ENCODE data around the gene OSBPL5.

The OSBPL5 gene

DNA sequence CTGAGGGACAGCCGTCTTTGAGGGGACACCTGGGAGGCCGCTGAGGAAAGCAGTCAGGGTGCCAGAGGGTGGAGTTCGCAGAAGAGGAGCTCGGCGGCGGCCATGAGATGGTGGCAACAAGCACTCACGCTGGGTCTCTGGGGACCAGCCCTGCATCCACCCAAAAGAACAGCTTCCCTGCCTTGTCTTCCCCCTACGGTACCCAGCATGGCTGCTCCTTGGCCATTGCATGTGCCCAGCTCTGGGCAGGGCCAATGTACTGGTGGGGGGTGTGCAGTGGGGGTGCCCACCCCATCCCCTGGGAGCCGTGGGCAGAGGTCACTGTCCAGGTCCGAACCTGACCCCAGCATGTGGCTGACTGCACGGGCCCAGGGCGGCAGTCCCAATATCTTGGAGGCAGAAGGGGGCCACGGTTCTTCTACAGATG is 42.3 kb downstream of the OSBPL5 start:
- no peak overlapping the region for H3K4me2 ChIP-seq (ENCODE audit: low read length)
- H3K27ac ChIP-seq (ENCODE audit: low read depth, low read length), result no peak overlapping the region
- no peaks in the 10 kb centered on the region for H4K20me1 ChIP-seq (ENCODE audit: control insufficient read depth, insufficient read depth, low read depth, low read length)
- H3K9me3 ChIP-seq (ENCODE audit: control insufficient read depth, insufficient read depth, low read length), result no peaks in the 10 kb centered on the region
- H3K4me1 ChIP-seq (ENCODE audit: control insufficient read depth, low read length), result no peaks in the 10 kb centered on the region
- H3F3A ChIP-seq (ENCODE audit: control insufficient read depth, insufficient read depth), result no peaks in the 10 kb centered on the region
- H3K79me2 ChIP-seq (ENCODE audit: control insufficient read depth, low read length), result no peaks in the 10 kb centered on the region
- no peaks in the 10 kb centered on the region for H3K36me3 ChIP-seq (ENCODE audit: control insufficient read depth, low read length)
- no peaks in the 10 kb centered on the region for H3K27me3 ChIP-seq (ENCODE audit: control insufficient read depth, low read length)
- no peak for TF ChIP-seq EZH2phosphoT487 (IDR thresholded peaks at IDR 0.05; ENCODE audit: borderline replicate concordance, low read length)
- TF ChIP-seq, protein P1, sequence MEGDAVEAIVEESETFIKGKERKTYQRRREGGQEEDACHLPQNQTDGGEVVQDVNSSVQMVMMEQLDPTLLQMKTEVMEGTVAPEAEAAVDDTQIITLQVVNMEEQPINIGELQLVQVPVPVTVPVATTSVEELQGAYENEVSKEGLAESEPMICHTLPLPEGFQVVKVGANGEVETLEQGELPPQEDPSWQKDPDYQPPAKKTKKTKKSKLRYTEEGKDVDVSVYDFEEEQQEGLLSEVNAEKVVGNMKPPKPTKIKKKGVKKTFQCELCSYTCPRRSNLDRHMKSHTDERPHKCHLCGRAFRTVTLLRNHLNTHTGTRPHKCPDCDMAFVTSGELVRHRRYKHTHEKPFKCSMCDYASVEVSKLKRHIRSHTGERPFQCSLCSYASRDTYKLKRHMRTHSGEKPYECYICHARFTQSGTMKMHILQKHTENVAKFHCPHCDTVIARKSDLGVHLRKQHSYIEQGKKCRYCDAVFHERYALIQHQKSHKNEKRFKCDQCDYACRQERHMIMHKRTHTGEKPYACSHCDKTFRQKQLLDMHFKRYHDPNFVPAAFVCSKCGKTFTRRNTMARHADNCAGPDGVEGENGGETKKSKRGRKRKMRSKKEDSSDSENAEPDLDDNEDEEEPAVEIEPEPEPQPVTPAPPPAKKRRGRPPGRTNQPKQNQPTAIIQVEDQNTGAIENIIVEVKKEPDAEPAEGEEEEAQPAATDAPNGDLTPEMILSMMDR (IDR thresholded peaks at IDR 0.05; ENCODE audit: low read depth, low read length, poor library complexity, severe bottlenecking), result no peak
- H3K9me2 ChIP-seq (replicated peaks; ENCODE audit: control insufficient read depth, low read length), result no peaks in the 10 kb centered on the region
- H3K4me3 ChIP-seq (ENCODE audit: low read length), result no peak overlapping the region

DNA sequence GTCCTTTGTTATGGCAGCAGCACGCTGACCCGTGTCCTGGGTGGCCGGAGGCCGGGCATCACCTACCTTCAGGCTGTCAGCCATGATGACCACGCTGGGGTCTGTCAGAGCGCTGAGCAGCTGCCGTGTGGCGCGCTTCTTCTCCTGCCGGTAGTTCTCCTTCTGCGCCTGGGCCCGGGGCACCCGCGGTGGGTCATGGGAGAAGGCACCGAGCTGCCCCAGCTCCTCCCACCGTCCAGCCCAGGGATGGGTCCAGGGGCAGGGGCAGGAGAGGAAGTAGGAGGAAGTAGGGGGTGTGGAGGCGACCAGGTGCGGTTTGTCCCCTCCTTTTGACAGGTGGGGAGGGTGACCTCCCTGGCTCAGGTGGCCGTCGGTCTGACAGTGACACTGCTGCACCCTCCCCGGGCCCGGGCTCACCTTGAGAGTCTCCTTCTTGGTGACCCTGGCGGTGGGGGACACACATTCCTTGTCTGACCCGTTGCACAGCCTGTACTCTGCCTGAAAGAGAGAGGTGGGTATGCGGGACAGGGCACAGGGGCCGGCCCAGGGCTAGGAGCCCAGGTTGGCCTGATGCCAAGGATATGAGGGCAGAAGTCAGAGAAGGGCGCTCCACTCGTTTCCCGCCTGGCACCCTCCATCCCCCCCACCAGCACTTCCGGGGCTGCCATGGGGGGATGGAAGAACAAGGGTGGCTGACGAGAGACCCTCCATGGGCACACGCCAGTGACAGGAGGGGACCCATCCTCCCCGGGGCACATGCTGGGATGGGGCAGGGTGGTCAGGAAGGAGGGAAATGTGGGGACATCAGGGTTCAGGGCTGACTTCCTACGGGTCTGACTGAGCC is 43.0 kb downstream of the OSBPL5 start:
- Histone ChIP-seq H3K36me3 (ENCODE audit: control insufficient read depth, low read length) (no peaks in the 10 kb centered on the region), H3K27me3 (ENCODE audit: control insufficient read depth, low read length) (no peaks in the 10 kb centered on the region), H3K4me1 (ENCODE audit: control insufficient read depth, low read length) (no peaks in the 10 kb centered on the region), H4K20me1 (ENCODE audit: control insufficient read depth, insufficient read depth, low read depth, low read length) (no peaks in the 10 kb centered on the region), H3K9me3 (ENCODE audit: control insufficient read depth, insufficient read depth, low read length) (no peaks in the 10 kb centered on the region), H3K79me2 (ENCODE audit: control insufficient read depth, low read length) (no peaks in the 10 kb centered on the region), H3K4me2 (ENCODE audit: low read length) (no peak overlapping the region), H3F3A (ENCODE audit: control insufficient read depth, insufficient read depth) (no peaks in the 10 kb centered on the region), H3K9me2 (replicated peaks; ENCODE audit: control insufficient read depth, low read length) (no peaks in the 10 kb centered on the region), H3K27ac (ENCODE audit: low read depth, low read length) (no peak overlapping the region), H3K4me3 (ENCODE audit: low read length) (no peak overlapping the region)
- TF ChIP-seq, protein P1 (IDR thresholded peaks at IDR 0.05; ENCODE audit: low read depth, low read length, poor library complexity, severe bottlenecking), result no peak
- TF ChIP-seq EZH2phosphoT487 (IDR thresholded peaks at IDR 0.05; ENCODE audit: borderline replicate concordance, low read length), result no peak

DNA sequence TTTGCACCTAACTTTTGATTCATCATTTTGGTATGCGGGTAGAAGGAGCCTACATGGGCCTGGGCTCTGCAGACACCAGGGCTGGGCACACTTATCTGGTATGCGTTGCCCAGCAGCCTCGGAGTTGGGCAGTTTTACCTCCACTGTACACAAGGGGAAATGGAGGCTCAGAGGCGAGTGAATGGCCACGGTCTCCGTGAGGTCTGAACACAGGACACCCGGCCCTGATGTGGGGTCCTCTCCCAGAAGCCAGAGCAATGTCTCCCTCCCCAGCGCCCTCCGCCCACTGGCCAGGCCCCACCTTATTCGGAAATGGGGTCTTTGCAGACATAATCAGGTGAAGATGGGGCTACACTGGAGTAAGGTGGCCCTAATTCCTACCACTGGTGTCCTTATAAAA is 43.7 kb downstream of the OSBPL5 start:
- no peak overlapping the region for H3K4me3 ChIP-seq (ENCODE audit: low read length)
- H3K4me2 ChIP-seq (ENCODE audit: low read length), result no peak overlapping the region
- TF ChIP-seq EZH2phosphoT487 (IDR thresholded peaks at IDR 0.05; ENCODE audit: borderline replicate concordance, low read length), result no peak
- TF ChIP-seq, protein P1 (IDR thresholded peaks at IDR 0.05; ENCODE audit: low read depth, low read length, poor library complexity, severe bottlenecking), result no peak
- no peaks in the 10 kb centered on the region for H4K20me1 ChIP-seq (ENCODE audit: control insufficient read depth, insufficient read depth, low read depth, low read length)
- H3K4me1 ChIP-seq (ENCODE audit: control insufficient read depth, low read length), result no peaks in the 10 kb centered on the region
- no peaks in the 10 kb centered on the region for H3K79me2 ChIP-seq (ENCODE audit: control insufficient read depth, low read length)
- H3K9me3 ChIP-seq (ENCODE audit: control insufficient read depth, insufficient read depth, low read length), result no peaks in the 10 kb centered on the region
- no peaks in the 10 kb centered on the region for H3F3A ChIP-seq (ENCODE audit: control insufficient read depth, insufficient read depth)
- no peak overlapping the region for H3K27ac ChIP-seq (ENCODE audit: low read depth, low read length)
- H3K27me3 ChIP-seq (ENCODE audit: control insufficient read depth, low read length), result no peaks in the 10 kb centered on the region
- H3K9me2 ChIP-seq (replicated peaks; ENCODE audit: control insufficient read depth, low read length), result no peaks in the 10 kb centered on the region
- H3K36me3 ChIP-seq (ENCODE audit: control insufficient read depth, low read length), result no peaks in the 10 kb centered on the region
